OCI-LY1 (cell line): Measurements from ENCODE around the gene PKD1.

Experiments
- H2AFZ ChIP-seq: fragments of 200-600 bp; sonication (generic), shearing (Covaris generic); 2 replicates; pipeline ENCODE4 v1.6.0; 2014; ENCODE audit warnings: antibody characterized with exemption, mild to moderate bottlenecking, low read length
- H3F3A ChIP-seq: fragments of 200-600 bp; sonication (generic), shearing (Covaris generic); 2 replicates; pipeline ENCODE4 v1.6.0; 2014; ENCODE audit warnings: mild to moderate bottlenecking, antibody characterized with exemption, low read length, moderate library complexity; ENCODE audit not compliant: insufficient read depth
- H3K27ac ChIP-seq: fragments of 200-600 bp; sonication (generic); 2 replicates; pipeline ENCODE4 v1.5.1; 2014; ENCODE audit warnings: low read length, mixed run types, mild to moderate bottlenecking, low read depth; ENCODE audit not compliant: poor library complexity, severe bottlenecking
- H3K27me3 ChIP-seq: fragments of 200-600 bp; sonication (generic); 2 replicates; pipeline ENCODE4 v1.6.0; 2014; ENCODE audit warnings: antibody characterized with exemption, mild to moderate bottlenecking, low read length, moderate library complexity; ENCODE audit not compliant: insufficient read depth
- H3K36me3 ChIP-seq: fragments of 200-600 bp; sonication (generic); 2 replicates; pipeline ENCODE4 v1.6.1; 2014; ENCODE audit warnings: mild to moderate bottlenecking, antibody characterized with exemption, low read length, moderate library complexity, mixed read lengths; ENCODE audit not compliant: insufficient read depth
- H3K4me1 ChIP-seq: fragments of 200-600 bp; sonication (generic); 2 replicates; pipeline ENCODE4 v1.5.1; 2014; ENCODE audit warnings: mild to moderate bottlenecking, low read length, moderate library complexity; ENCODE audit not compliant: insufficient read depth, severe bottlenecking
- H3K4me2 ChIP-seq: fragments of 200-600 bp; sonication (generic), shearing (Covaris generic); 2 replicates; pipeline ENCODE4 v1.6.1; 2014; ENCODE audit warnings: low read length
- H3K4me3 ChIP-seq: fragments of 200-600 bp; sonication (generic); 2 replicates; pipeline ENCODE4 v1.5.1; 2014; ENCODE audit warnings: low read length, low read depth, mild to moderate bottlenecking, mixed read lengths; ENCODE audit not compliant: poor library complexity, severe bottlenecking
- H3K79me2 ChIP-seq: fragments of 200-600 bp; shearing (Covaris generic); 2 replicates; pipeline ENCODE4 v1.6.1; 2016; ENCODE audit warnings: mixed run types, low read length, mixed read lengths; ENCODE audit not compliant: insufficient read depth
- H3K9ac ChIP-seq: fragments of 200-600 bp; sonication (generic), shearing (Covaris generic); 2 replicates; pipeline ENCODE4 v1.6.1; 2014; ENCODE audit warnings: mild to moderate bottlenecking, low read length, mixed read lengths
- H3K9me2 ChIP-seq: fragments of 200-600 bp; sonication (generic), shearing (Covaris generic); 2 replicates; pipeline ENCODE4 v1.6.1; 2014; ENCODE audit warnings: low read depth, mild to moderate bottlenecking, low read length, mixed read lengths
- H3K9me3 ChIP-seq: fragments of 200-600 bp; shearing (Covaris generic); 2 replicates; pipeline ENCODE4 v1.6.1; 2014; ENCODE audit warnings: low read length, mixed read lengths
- H4K20me1 ChIP-seq: fragments of 200-600 bp; sonication (generic), shearing (Covaris generic); 2 replicates; pipeline ENCODE4 v1.6.0; 2016; ENCODE audit warnings: mild to moderate bottlenecking, low read length; ENCODE audit not compliant: insufficient read depth
- CTCF ChIP-seq: fragments of 200-600 bp; sonication (generic), shearing (Covaris generic); IDR thresholded peaks from 2 replicates; pipeline ENCODE4 v1.5.1; 2017; ENCODE audit warnings: mild to moderate bottlenecking, antibody characterized with exemption, low read length, moderate library complexity, mixed read lengths
- EZH2 ChIP-seq: fragments of 200-600 bp; sonication (generic), shearing (Covaris generic); IDR thresholded peaks from 2 replicates; pipeline ENCODE4 v1.8.0; 2017; ENCODE audit warnings: borderline replicate concordance, mixed run types, mild to moderate bottlenecking, antibody characterized with exemption, low read length, moderate library complexity, mixed read lengths

Gene PKD1

GRCh38 chr16:2177561-2177960 lies 41.9 kb upstream of the PKD1 start:
- Histone ChIP-seq H3K4me2 (no peak overlapping the region), H3K4me1 (no peaks in the 10 kb centered on the region), H3K36me3 (peaks cover 47% of the 10 kb centered on the region), H4K20me1 (no peaks in the 10 kb centered on the region), H3K9me3 (no peaks in the 10 kb centered on the region), H3K27ac (no peak overlapping the region), H3K79me2 (no peaks in the 10 kb centered on the region), H3F3A (no peaks in the 10 kb centered on the region), H3K27me3 (no peaks in the 10 kb centered on the region), H3K9ac (no peak overlapping the region), H3K9me2 (no peaks in the 10 kb centered on the region), H3K4me3 (no peak overlapping the region), H2AFZ (no peak overlapping the region)
- TF ChIP-seq EZH2: no peak
- no peak for TF ChIP-seq CTCF

- H4K20me1 ChIP-seq: no peaks in the 10 kb centered on the region
- H3K27ac ChIP-seq: no peak overlapping the region
- H3K36me3 ChIP-seq: peaks cover 47% of the 10 kb centered on the region
- no peak overlapping the region for H3K4me2 ChIP-seq
- TF ChIP-seq CTCF: no peak
- TF ChIP-seq EZH2: no peak
- no peak overlapping the region for H3K4me3 ChIP-seq
- H3K79me2 ChIP-seq: no peaks in the 10 kb centered on the region
- H2AFZ ChIP-seq: no peak overlapping the region
- H3K9me2 ChIP-seq: no peaks in the 10 kb centered on the region
- no peaks in the 10 kb centered on the region for H3K4me1 ChIP-seq
- no peaks in the 10 kb centered on the region for H3F3A ChIP-seq
- H3K9ac ChIP-seq: no peak overlapping the region
- no peaks in the 10 kb centered on the region for H3K27me3 ChIP-seq
- no peaks in the 10 kb centered on the region for H3K9me3 ChIP-seq
Observed at GRCh38 chr16:2177101-2177500, 41.4 kb upstream of the PKD1 start.

- H3K27me3 ChIP-seq: no peaks in the 10 kb centered on the region
- no peaks in the 10 kb centered on the region for H3K4me1 ChIP-seq
- H3K36me3 ChIP-seq: peaks cover 47% of the 10 kb centered on the region
- no peak overlapping the region for H3K9ac ChIP-seq
- H3K9me2 ChIP-seq: no peaks in the 10 kb centered on the region
- no peaks in the 10 kb centered on the region for H3F3A ChIP-seq
- no peaks in the 10 kb centered on the region for H3K9me3 ChIP-seq
- H3K4me3 ChIP-seq: no peak overlapping the region
- no peak overlapping the region for H3K4me2 ChIP-seq
- no peak overlapping the region for H3K27ac ChIP-seq
- no peaks in the 10 kb centered on the region for H4K20me1 ChIP-seq
- H2AFZ ChIP-seq: no peak overlapping the region
- no peaks in the 10 kb centered on the region for H3K79me2 ChIP-seq
- TF ChIP-seq CTCF (no peak), EZH2 (no peak)
Observed at GRCh38 chr16:2176047-2176446, 40.3 kb upstream of the PKD1 start.
